GM18502 (cell line): ENCODE data around the gene MPC1.
A peak's percentile ranks its signal among the peaks of the same experiment; 100 is the strongest.

ENCODE experiments used
- ATAC-seq: cut with Tn5 transposase; IDR thresholded peaks from one replicate; pipeline ENCODE4 v1.9.1; 2021; ENCODE audit warnings: mild to moderate bottlenecking; ENCODE audit not compliant: unreplicated experiment, poor library complexity

Gene MPC1

GRCh38 chr6:166382933-166383801 lies at the start of gene MPC1:
MPC1 (minus strand) TSS chr6:166382940; CDS start chr6:166382876, 64 bp downstream.
- ATAC-seq, result peak; percentile 90

GRCh38 chr6:166430269-166430668 lies 47.5 kb upstream of the MPC1 start:
- no peak for ATAC-seq

DNA sequence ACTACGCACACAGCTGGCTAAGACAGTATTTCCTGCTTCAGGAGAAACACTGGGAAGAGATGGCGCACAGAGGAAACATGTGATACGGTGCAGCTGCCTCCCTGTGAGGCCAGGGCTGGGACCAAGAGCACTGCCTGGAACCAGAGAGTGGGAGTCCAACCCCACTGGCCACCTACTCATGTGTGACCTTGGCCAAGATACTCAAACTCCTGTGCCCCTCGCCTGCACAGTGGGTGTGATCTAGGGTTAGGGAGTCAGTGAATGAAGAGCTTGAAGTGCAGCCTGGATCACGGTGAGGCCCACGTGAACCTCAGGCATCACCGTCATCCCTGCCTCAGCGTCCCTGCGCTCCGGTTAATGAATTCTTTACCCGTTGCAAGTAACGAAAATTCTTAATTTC lies 41.7 kb upstream of the MPC1 start:
- ATAC-seq, result no peak

DNA sequence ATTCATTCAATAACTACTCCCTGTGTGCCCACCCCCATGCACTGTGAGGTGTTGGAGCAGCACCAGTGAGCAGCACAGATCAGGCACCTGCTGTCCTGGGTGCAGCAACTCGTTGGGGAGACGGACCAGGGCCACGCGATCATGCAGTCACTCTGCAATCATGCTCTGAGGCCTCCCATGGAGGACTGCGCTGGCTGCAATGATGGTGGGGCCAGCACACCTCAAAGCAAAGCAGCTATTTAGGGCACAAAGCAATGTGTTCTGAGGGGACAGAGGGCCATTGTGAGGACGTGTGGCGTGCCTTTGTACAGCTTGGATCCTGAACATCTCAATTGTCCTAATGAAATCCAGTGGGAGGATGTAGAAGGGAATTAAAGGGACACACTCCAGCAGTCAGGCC lies 41.0 kb upstream of the MPC1 start:
- ATAC-seq, result no peak

- ATAC-seq, result no peak
These were observed 40.5 kb upstream of the MPC1 start for GRCh38 chr6:166423051-166423745.

DNA sequence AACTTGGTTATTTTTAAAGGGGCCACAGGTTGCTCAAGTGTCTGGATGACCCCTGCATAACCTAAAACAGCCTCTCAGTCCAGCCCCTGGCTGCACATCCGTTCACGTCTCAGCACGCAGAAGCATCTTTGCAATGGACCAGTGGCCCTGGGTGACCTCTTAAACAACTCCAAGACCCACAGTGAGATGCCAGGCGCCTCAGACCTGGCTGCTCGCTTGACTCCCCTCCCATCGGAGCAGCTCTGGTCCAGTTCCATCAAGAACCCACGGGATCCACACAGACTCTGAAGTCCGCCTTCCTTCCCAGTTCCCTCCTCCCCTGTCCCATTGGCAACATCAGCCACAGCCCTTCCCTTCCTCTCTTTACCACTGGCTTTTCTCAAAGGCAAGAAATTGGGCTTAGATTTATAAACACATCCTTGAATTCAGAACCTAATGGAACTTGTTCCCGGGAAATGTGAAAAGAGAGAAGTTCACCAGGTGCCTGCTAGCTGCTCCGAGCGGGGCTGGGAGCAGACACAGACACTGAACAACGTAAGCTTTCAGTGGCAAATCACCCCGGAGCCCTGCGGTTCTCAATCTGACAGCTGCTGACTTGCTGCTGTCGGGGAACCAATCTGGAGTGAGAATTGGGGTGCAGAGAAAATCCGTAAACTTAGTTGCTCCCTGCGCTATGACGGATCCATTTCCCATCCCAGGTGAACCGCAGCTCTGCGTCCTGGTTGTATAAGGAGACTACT lies 39.6 kb upstream of the MPC1 start:
- ATAC-seq, result no peak

GRCh38 chr6:166420351-166420750 lies 37.6 kb upstream of the MPC1 start:
- ATAC-seq, result no peak

GRCh38 chr6:166419717-166420116 lies 37.0 kb upstream of the MPC1 start:
- no peak for ATAC-seq

- peak; percentile 98 for ATAC-seq
These were observed 36.5 kb upstream of the MPC1 start for GRCh38 chr6:166419286-166419685.

GRCh38 chr6:166418691-166419143 lies 36.0 kb upstream of the MPC1 start:
- ATAC-seq, result no peak

DNA sequence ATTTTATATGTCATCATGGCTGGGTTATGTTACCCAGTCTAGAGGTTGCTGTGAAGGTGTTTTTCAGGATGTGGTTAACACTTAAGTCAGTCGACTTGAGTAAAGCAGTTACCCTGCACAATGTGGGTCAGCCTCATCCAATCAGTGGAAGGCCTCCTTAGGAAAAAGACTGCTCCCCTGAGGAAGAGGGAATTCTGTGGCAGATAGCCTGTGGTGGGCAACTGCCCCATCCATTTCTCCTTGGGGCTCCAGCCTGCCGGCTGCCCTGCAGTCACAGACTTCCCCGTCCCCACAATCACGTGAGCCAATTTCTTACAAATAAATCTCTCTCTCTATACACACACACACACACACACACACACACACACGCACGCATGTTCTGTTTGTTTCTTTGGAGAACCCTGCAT lies 34.5 kb upstream of the MPC1 start:
- ATAC-seq, result peak; percentile 43

DNA sequence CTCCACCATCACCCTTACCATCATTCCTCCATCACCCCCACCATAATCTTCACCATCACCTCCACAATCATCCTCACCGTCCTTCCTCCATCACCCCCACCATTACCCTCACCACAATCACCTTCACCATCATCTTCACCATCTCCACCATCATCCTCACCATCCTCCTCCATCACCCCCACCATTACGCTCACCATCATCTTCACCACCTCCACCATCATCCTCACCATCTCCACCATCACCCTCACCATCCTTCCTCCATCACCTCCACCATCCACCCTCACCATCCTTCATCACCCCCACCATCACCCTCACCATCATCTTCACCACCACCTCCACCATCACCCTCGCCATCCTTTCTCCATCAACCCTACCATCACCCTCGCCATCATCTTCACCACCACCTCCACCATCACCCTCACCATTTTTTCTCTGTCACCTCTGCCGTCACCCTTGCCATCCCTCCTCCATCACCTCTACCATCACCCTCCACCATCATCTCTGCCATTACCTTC lies 33.1 kb upstream of the MPC1 start:
- ATAC-seq, result no peak

GRCh38 chr6:166415306-166415705 lies 32.6 kb upstream of the MPC1 start:
- ATAC-seq, result no peak

DNA sequence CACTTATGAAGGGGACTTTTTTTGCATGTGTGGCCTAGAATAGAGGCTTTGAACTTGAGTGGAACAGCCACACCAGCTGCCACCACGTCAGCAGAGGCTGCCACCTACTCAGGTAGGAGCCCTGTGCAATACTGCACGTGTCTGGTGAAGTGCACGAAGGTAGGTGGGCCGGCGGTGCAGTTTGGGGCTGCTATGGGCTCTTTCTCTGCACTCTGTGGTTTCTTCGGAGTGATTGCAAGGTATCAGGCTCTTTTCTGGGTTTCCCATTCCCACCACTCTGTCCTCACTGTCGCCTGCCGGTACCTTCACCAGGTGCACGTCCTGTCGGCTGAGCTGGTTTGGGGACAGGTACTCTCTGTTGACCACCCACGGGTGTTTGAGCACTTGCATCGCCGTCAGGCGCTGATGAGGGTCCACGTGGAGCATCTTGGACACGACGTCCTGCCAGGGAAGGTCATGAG lies 30.8 kb upstream of the MPC1 start:
- ATAC-seq, result no peak

GRCh38 chr6:166412911-166413384 lies 30.2 kb upstream of the MPC1 start:
- no peak for ATAC-seq

GRCh38 chr6:166412156-166412910 lies 29.6 kb upstream of the MPC1 start:
- no peak for ATAC-seq

DNA sequence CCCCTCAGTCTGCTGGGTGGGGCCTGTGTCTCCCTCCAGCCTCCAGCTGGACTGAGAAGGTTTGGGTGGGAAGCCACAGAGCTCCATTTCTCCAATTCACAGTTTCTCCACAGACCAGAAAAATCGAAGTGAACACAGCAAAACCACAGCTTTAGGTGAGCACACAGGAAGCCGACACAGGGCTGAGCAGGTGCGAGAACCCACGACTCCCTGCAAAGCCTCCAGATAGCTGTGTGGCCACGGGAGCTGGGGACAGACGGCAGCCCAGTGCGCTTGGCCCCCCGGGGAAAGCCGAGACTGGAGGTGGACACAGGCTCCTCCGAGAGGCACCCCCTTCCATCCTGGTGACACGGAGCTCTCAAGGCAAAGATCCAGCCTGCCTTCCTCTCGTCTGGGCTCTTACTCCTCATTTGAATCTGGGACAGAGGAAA lies 29.0 kb upstream of the MPC1 start:
- ATAC-seq, result no peak

DNA sequence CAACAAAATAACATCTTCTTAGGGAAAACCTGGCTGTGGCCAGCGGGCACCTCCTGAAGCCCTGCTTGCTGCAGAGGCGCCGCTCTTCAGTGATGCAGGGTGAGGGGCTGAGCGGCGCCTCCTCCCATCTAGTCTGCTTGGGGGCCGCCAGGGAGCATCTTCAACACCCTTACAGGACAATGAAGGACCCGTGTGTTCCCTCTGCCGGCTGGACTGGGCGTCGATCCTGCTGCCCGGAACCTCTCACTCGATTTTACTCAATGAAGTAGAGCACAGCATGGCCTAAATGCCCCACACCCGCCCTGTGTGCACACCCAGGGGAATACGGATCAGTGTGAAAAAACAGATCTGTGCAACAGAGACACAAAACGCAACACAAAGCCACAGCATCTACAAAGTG lies 28.5 kb upstream of the MPC1 start:
- ATAC-seq, result no peak

DNA sequence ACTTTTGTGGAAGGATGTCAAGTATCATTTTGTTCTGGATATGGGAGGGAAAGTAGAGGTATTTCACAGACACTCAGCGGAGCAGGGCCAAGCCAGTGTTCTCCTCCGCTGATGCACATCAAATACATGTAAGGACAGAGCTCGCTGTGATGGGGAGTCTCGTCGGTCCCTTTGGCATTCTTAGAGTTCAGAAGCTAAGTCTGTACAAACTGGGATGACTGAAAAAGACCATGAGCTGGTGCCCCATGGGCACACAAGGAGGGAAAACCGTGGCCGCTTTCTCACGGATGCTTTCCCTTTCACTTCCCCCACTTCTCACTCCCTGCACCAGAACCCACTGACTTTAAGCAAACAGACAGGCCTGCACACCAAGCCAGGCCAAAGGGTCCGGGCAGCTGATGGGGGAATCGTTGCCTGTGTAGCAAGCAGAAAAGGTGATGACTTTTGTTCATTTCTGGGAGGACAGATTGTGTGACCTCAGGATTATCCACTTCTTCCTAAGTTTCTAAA lies 27.7 kb upstream of the MPC1 start:
- ATAC-seq, result no peak
